GM12873 (cell line): ENCODE results near the gene KRTAP6-2.

Experiments used
- CTCF ChIP-seq: IDR thresholded peaks from 2 replicates; pipeline ENCODE4 v1.5.1; 2012; ENCODE audit warnings: low read depth, mild to moderate bottlenecking, moderate library complexity, low read length, control low read depth; ENCODE audit not compliant: insufficient read depth; ENCODE audit errors: missing control alignments

Gene KRTAP6-2

GRCh38 chr21:30625449-30626165, 26.9 kb upstream of the KRTAP6-2 start:
- TF ChIP-seq CTCF = no peak

- TF ChIP-seq CTCF = no peak
Observed at GRCh38 chr21:30623362-30623761, 24.7 kb upstream of the KRTAP6-2 start.

- TF ChIP-seq CTCF = no peak
Observed at GRCh38 chr21:30620522-30620921, 21.8 kb upstream of the KRTAP6-2 start, which contains the start of gene KRTAP20-4. Gene KRTAP20-4, plus strand, starts transcription at chr21:30620627.

- no peak for TF ChIP-seq CTCF
Observed at GRCh38 chr21:30620080-30620479, 21.4 kb upstream of the KRTAP6-2 start.

- no peak for TF ChIP-seq CTCF
Observed at GRCh38 chr21:30616125-30616524, 17.4 kb upstream of the KRTAP6-2 start, which contains the start of gene KRTAP20-1. Gene KRTAP20-1, plus strand, starts transcription at chr21:30616425. Its CDS starts 30 bp downstream, at chr21:30616455.

- no peak for TF ChIP-seq CTCF
Observed at GRCh38 chr21:30615199-30615598, 16.5 kb upstream of the KRTAP6-2 start.

- no peak for TF ChIP-seq CTCF
Observed at GRCh38 chr21:30613836-30614235, 15.1 kb upstream of the KRTAP6-2 start, which contains the start of gene KRTAP6-1. Gene KRTAP6-1, minus strand, starts transcription at chr21:30613930. Its CDS starts 26 bp downstream, at chr21:30613904.
